GM19099 (cell line): ENCODE data around the gene CYP11A1.

Experiments
- POLR2A ChIP-seq: IDR thresholded peaks from 3 replicates; pipeline ENCODE4 v1.6.1; 2011; ENCODE audit warnings: low read depth; ENCODE audit not compliant: insufficient read length; ENCODE audit errors: extremely low read depth

Gene CYP11A1

DNA sequence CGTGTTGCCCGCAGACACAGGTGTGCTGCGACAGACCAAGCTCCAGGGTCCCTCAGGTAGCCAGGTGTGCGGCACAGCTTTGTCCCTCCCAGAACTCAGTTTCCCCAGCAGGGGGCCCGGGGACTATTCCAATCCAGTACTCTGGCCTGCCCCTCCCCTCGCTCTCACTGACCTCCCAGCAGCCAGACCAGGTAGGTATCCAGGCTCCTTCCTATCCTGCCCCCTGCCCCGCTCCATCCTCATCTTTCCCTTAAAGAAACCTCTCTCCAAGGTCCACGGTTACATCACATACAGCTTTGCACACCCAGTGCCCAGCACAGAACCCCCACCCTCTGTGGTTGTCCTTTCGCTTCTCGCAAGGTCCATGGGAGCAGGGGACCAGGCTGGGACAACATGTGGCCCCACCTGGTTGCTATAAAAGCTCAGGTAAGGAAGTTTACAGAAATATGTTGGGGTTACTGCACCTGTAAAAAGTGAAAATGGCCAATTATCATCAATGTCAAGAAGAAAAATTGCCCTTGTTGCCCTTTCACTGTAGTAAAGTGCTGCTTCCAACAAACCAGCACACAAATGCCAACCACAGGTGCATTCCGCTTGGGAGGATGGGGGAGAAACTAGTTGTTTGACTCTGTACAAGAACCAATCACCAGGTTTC lies 7.3 kb upstream of the CYP11A1 start:
- no peak for TF ChIP-seq POLR2A

DNA sequence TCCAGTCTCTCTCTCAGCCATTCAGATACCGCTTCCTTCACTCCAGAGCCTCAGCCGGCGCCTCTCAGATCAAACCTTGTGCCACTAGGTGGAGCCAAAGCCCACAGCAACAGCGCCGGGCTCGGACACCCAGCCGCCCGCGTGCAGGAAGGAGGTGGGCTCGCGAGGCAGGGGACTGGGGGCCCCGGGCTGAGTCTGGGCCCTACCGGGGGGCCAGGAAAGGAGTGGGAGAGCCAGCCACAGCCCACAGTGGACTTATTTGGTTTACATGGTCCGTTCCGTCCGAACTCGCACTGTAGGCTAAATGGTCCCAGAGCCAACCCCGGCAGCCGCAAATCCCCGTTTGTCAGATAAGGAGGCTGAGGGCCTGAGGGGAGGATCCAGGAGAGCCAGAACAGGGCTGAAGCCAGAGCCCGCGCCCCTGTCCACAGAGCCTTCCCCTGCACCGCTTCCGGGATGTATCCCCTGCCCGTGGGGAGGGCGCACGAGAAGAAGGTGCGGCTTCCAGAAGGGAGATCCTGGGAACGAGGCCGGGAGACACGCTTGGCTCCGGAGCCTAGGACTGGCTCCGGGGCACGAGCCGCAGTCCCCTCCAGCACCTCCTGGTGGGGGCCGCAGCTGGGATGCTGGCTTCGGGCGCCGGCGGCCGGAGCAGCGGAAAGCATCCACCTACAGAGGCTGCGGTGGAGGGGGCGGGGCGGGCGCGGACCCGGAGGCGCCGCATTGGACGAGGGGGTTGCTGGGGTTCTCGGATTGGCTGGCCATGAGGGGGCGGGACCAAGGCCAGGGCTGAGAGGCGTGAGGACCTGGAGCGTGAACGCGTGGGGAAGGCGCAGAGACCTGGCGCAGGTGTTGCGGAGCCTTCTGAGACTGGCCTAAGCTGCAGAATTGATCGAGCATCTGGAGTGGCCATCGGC lies 6.5 kb upstream of the CYP11A1 start:
- no peak for TF ChIP-seq POLR2A

DNA sequence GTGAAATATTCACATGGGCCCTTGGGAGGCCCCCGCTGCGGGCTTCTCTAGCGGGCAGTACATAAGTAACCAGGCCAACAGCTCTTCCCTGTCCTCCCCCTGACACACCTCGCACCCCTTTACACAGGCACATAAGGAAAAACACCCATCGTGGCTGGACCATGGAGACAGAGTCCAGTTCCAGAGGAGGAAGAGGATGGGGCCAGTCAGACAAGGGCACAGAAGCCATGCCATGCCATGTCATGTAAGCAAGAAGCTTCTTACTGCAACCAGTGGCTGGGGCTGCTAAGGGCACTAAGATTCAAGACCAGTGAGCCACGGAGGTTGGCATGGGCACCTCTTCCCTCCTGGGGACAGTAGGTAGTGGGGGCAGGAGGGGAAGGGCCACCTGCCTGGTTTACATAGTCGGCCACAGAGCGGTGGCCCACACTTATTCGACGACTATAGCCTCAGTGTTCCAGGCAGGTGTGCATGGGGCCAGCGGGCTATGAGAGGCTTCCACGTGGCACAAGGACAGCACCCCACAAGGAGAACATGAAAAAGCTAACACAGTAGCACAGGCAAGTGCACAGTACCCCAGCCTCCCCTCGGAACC lies 5.7 kb upstream of the CYP11A1 start:
- TF ChIP-seq POLR2A: no peak

DNA sequence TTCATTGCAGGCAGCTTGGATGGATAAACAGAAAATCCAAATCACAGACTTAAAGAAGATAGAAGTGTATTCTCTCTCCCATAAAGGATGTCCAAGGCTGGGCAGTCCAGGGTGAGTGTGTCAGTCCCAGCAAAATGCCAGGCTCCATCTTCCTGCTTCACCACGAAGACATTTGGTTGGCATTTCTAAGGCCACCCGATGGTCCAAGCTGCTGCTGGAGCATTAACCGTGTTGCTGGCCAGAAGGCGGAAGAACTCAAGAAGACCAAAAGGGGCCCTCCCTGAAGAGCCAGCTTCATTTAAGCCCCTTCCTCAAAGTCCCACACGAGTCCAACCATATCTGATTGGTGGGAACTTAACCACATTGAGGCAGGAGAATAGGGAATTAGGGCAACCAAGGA lies 3.0 kb upstream of the CYP11A1 start:
- no peak for TF ChIP-seq POLR2A

DNA sequence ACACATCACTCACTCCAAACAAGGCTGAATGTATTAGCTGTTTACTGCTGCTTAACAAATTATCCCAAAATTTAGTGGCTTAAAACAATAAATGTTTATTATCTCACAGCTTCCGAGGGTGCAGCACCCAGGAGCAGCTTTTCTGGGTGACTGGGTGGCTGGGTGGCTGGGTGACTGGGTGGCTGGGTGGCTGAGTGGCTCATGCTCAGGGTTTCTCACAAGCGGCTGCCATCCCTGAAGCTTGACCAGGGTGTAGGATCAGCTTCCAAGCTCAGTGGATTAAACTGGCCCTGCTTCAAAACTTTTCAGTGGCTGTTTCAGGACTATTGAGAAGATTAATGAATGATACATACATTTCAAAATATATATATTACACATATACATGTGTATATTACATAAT lies 2.3 kb upstream of the CYP11A1 start:
- TF ChIP-seq POLR2A: no peak

DNA sequence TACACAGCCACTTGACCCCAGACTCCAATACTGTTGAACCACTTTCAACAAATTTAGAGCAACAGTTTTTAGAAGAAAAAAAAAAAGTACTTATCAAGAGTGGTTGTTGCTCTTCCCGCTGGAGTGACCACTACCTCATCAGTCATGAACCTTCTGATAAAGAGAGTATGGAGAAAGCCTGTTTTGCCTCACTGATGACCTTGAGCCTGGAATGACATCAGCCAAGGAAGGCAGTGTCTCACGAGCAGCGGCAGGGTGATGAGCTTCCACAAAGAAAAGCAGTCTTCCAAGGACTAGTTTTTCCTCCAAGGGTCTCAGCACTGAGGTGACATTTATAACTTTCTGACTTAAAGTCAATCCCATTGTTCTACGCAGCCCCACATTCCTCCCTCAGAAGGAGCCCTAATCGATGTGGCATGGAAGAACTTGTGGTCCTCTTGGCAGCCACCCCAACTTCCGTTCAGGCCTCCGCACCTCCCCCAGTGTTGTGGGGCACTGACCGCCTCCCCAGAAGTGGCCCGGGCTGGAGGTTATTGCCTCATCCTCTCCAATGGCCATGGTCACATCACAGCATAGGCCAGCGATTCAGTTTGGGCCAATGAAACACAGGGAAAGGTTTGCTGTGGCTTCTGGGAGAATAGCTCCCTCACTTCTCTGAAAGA lies 1.8 kb upstream of the CYP11A1 start:
- TF ChIP-seq POLR2A: no peak

DNA sequence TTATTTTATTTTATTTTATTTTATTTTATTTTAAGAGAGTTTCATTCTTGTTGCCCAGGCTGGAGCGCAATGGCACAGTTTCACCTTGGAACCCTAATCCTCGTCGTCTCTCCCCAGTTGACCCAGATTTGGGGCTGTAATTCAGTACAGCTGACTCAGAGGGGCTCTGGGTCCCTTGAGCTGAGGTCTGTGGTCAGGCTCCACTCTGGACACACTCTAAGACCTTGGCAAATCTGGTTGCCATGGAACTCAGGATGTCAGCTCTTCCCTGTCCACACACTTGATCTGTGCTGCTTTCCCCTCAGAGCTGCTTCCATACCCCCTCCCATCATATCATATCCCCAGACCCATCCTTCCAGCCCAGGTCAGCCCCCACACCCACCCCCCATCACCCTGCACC lies 675 bp upstream of the CYP11A1 start:
- no peak for TF ChIP-seq POLR2A

DNA sequence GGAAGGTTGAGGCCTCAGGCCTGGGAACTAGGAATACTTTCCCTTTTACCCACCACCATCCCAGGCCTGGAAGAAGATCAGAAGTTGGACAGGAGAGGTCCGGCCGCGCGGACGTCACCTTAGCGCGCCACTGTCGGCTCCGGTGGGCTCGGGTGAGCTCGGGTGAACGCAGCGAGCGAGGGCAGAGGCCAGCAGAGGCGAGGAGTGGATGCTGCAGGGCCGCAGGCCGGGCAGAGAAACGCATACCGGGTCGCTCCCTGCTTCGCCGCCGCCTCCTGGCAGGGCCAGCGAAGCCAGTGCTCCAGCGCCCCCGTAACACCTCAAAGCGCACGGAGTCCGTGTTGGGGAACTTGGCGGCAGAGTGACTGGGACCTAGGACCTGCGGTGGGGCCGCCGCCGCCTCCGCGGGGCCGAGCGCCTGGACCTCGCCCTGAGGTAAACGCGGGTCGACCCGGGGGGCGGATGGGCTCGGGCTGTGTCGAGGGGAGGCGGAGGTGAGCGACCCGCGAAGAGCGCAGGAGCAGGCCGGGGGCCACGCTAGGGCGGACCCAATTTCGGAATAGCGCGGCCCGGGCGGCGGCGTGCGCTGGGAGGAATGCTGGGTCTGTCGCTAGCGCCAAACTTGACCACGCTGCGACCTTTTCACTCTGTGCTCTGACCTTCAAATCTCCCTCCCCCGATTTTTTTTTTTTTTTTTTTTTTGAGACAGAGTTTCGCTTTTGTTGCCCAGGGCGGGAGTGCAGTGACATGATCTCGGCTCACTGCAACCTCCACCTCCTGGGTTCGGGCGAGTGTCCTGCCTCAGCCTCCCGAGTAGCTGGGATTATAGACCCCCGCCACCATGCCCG lies 1.6 kb downstream of the CYP11A1 start:
- TF ChIP-seq POLR2A: no peak

DNA sequence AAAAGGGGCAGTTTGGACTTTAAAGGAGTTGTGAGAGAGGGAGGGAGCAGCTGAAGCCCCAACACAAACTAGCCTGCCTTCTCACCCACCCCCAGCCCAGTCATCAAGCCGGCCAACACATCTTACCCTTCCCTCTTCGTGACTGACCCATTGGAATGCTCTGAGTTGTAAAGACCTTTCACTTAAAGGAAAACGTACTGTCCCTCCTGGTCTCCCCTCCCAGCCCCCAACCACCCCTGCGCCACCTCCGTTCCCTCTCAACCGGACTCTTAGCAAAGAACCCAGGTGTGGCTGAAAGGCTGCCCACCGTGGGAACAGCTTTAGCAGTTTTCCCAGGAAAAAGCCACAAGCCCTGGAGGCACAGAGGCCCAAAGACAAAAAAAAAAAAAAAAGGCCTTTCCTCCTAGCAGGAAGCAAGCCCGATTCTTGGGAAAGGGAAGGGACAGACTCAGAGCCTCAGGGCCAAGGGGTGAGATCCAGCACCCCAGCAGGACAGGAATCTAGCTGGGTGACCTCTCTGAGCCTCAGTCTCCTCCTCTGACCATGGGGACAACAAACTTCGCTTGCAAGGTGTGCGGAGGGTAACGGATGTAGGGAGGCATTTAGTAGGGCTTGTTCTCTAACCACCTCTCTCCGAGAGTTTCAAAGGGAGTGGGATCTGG lies 2.4 kb downstream of the CYP11A1 start:
- TF ChIP-seq POLR2A: no peak

DNA sequence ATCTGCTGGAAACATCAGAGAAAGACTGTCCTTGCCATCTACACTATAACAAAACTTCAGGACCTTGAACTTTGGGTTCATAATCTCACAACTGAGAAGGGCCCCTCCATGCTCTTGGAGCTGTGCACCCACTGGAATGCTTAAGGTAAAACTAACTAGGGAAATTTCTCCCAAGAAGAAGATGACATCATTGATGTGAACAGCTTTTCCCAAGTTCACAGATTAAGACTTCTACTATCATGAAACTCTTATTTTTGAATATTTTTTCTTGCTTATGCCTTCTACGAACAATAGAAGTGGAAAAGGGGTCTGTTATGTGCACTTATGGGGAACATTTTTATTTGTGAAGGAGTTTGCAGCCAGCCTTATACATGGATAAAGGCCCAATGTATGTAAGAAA lies 5.0 kb downstream of the CYP11A1 start:
- TF ChIP-seq POLR2A: no peak

DNA sequence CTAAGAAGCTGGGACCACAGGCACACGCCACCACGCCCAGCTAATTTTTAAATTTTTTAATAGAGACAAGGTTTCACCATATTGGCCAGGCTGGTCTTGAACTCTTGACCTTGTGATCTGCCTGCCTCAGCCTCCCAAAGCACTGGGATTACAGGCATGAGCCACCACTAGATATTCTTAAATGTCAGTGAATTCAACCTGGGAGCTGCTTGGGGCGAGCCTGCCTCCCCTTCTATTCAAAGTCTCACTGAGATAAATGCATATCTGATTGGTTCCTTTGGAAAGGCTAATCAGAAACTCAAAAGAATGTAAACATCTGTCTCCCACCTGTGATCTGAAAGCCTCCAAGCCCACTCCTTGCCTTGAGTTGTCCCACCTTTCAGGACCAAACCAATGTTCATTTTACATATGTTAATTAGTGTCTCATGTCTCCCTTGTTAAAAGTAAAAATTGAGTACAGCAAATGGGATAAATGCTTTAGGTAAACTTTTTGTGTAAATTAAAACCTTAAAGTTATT lies 15.0 kb downstream of the CYP11A1 start:
- no peak for TF ChIP-seq POLR2A

DNA sequence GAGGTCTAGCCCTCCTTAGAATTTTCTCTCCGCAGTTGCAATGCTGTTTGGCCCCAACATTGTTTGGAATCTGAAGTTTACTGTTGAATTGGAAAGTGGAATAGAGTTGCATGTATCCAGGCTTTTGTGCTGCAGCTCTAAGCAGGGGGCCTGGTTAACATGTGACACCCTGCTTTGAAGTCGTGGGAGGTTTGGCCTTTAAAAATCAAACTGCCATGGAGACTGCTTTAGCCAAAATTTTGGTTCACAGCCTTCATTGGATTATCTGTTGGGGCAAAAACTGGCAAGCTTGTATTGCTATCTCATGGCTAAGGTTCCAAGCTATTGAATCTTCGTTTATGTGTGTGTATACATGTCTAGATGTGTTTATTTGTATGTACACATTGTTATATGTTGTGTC lies 15.8 kb downstream of the CYP11A1 start:
- TF ChIP-seq POLR2A: no peak

DNA sequence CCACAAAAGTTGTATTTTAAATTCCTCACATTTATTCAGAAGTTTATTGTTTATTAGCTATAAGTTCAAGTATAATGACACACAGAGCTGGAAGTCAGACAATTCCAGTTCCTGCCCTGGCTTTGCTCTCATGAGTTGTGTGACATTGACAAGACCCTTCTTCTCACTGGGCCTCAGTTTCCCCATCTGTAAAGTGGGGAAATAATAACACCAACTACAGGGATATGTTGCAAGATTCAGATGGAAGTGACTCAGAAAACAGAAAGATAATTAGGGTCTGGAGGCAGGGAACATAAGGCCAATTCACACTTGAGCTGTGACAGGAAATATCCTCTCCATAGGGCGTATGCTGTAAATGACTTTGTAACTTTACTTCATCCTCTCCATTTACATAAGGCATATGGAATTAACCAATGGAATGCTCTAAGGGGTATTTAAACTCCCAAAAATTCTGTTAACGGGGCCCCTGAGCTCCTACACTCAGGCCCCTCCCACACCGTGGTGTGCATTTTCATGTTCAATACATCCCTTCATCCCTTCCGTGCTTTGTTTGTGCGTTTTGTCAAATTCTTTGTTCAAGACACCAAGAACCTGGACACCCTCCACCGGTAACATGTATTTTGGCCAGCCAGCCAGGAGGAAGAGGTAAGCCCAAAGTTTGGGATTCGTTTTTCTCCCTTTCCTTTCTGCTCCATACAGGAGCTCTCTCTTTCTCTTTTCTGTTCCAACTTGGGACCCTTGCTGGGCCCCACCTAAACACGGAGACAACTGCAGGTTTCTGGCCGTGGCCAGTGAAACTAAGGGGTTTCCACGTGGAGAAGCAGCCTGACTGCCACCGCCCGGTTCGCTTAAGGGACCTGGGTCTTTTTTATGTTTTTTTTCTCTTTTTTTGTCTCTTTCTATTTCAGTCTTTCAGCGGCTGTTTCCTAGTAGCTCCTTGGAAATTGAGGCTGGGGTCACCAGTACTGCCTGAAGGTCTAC lies 16.9 kb downstream of the CYP11A1 start:
- no peak for TF ChIP-seq POLR2A
